Brain microvascular endothelial cell (primary cell): ENCODE measurements around the gene KRTAP12-1.

Experiments
- DNase-seq: peaks from one replicate; pipeline ENCODE4 v3.0.0-alpha.2; 2020
- H3K27ac ChIP-seq: fragments of 250-450 bp; sonication (Bioruptor Pico); 2 replicates; pipeline ENCODE4 v1.5.1; 2020; ENCODE audit warnings: mild to moderate bottlenecking, moderate library complexity
- H3K27me3 ChIP-seq: fragments of 250-450 bp; sonication (Bioruptor Pico); replicated peaks from 2 replicates; pipeline ENCODE4 v1.5.1; 2020; ENCODE audit warnings: mild to moderate bottlenecking
- H3K36me3 ChIP-seq: fragments of 250-450 bp; sonication (Bioruptor Pico); replicated peaks from 2 replicates; pipeline ENCODE4 v1.5.1; 2020; ENCODE audit warnings: mild to moderate bottlenecking
- H3K4me3 ChIP-seq: 2 replicates; pipeline ENCODE4 v1.5.1; 2011; ENCODE audit warnings: low read depth, mild to moderate bottlenecking, control low read depth, low read length, moderate library complexity
- CTCF ChIP-seq: IDR thresholded peaks from 2 replicates; pipeline ENCODE4 v1.5.1; 2011; ENCODE audit warnings: low read depth, mild to moderate bottlenecking, moderate library complexity, low read length, control low read depth, inconsistent platforms; ENCODE audit errors: missing control alignments
- in situ Hi-C: cut with HindIII; loops from 2 replicates; pipeline ENCODE4 v1.10.0; 2017; ENCODE audit warnings: low sequenced_read_pairs, low pct_ligation_motif_present

KRTAP12-1 gene

GRCh38 chr21:44681861-44682579 is at the start of gene KRTAP12-1:
Gene KRTAP12-1 (minus strand): TSS chr21:44682163. CDS start chr21:44682123, 40 bp downstream.
- no peaks in the 10 kb centered on the region for H3K36me3 ChIP-seq
- no peak for TF ChIP-seq CTCF
- H3K27me3 ChIP-seq, result peaks cover 4% of the 10 kb centered on the region
- no peak for DNase-seq
- H3K27ac ChIP-seq, result no peak within 1 kb of the TSS
- in situ Hi-C loops, result no loop called here
- H3K4me3 ChIP-seq, result no peak within 1 kb of the TSS

GRCh38 chr21:44730951-44731579 is 49.1 kb upstream of the KRTAP12-1 start:
- TF ChIP-seq CTCF, result no peak
- Histone ChIP-seq H3K27me3 (peaks cover 2% of the 10 kb centered on the region), H3K4me3 (no peak overlapping the region), H3K27ac (no peak overlapping the region), H3K36me3 (no peaks in the 10 kb centered on the region)
- in situ Hi-C loops, result no loop called here
- DNase-seq, result no peak

GRCh38 chr21:44730028-44730395 is 48.0 kb upstream of the KRTAP12-1 start:
- no peak for TF ChIP-seq CTCF
- Histone ChIP-seq H3K27me3 (peaks cover 8% of the 10 kb centered on the region), H3K36me3 (no peaks in the 10 kb centered on the region), H3K27ac (no peak overlapping the region), H3K4me3 (no peak overlapping the region)
- no peak for DNase-seq
- in situ Hi-C loops, result no loop called here

GRCh38 chr21:44729336-44730027 is 47.5 kb upstream of the KRTAP12-1 start:
- peaks cover 13% of the 10 kb centered on the region for H3K27me3 ChIP-seq
- no peak overlapping the region for H3K4me3 ChIP-seq
- no peak overlapping the region for H3K27ac ChIP-seq
- TF ChIP-seq CTCF, result no peak
- in situ Hi-C loops, result no loop called here
- no peaks in the 10 kb centered on the region for H3K36me3 ChIP-seq
- no peak for DNase-seq

- Histone ChIP-seq H3K27me3 (peaks cover 21% of the 10 kb centered on the region), H3K27ac (no peak overlapping the region), H3K36me3 (no peaks in the 10 kb centered on the region), H3K4me3 (no peak overlapping the region)
- in situ Hi-C loops, result no loop called here
- TF ChIP-seq CTCF, result no peak
- no peak for DNase-seq
Measured at GRCh38 chr21:44728716-44729115, 46.8 kb upstream of the KRTAP12-1 start.
